Upper lobe of left lung (tissue), 6 donors: ENCODE measurements around the gene CEACAM1. TPM values are rescaled to one million over a fixed set of nuclear protein-coding genes. Genes with fewer than 3 reads are reported as not detected.

ENCODE experiments used
- ATAC-seq, 2 donors: fragments of 200-7000 bp; cut with Tn5 transposase; one replicate each; pipeline ENCODE4 v1.9.1; 2022; ENCODE audit warnings: mild to moderate bottlenecking in 2 of 2, moderate library complexity in 2 of 2; ENCODE audit not compliant: low FRiP score in 2 of 2
- DNase-seq, 2 donors: peaks; one replicate each; pipeline ENCODE4 v3.0.0-alpha.2; 2019 to 2020
- H3K27ac ChIP-seq, 4 donors: fragments of 200-600 bp; sonication (generic); one replicate each; pipeline ENCODE4 v1.5.1; 2016 to 2019
- H3K27me3 ChIP-seq, 4 donors: fragments of 200-600 bp; sonication (generic); one replicate each; pipeline ENCODE4 v1.5.1; 2017 to 2019
- H3K36me3 ChIP-seq, 4 donors: fragments of 200-600 bp; sonication (generic); one replicate each; pipeline ENCODE4 v1.5.1; 2016 to 2019
- H3K4me1 ChIP-seq, 4 donors: fragments of 200-600 bp; sonication (generic); one replicate each; pipeline ENCODE4 v1.5.1; 2018 to 2019
- H3K4me3 ChIP-seq, 4 donors: fragments of 200-600 bp; sonication (generic); one replicate each; pipeline ENCODE4 v1.5.1; 2017 to 2019; ENCODE audit warnings: mild to moderate bottlenecking in 2 of 4, moderate library complexity in 1 of 4
- H3K9me3 ChIP-seq, 4 donors: fragments of 200-600 bp; sonication (generic); one replicate each; pipeline ENCODE4 v1.5.1; 2018 to 2019
- EP300 ChIP-seq, 4 donors: sonication (generic); formaldehyde crosslinking; IDR thresholded peaks; one replicate each; pipeline ENCODE4 v1.5.1; 2017; ENCODE audit warnings: antibody characterized with exemption in 4 of 4, control low read depth in 2 of 4
- POLR2A ChIP-seq, 4 donors: fragments of 450-650 bp; IDR thresholded peaks; one replicate each; pipeline ENCODE4 v1.5.1; 2016 to 2017; ENCODE audit warnings: antibody characterized with exemption in 4 of 4, mild to moderate bottlenecking in 2 of 4
- POLR2AphosphoS5 ChIP-seq, 2 donors: sonication (generic); formaldehyde crosslinking; IDR thresholded peaks; one replicate each; pipeline ENCODE4 v1.5.1; 2017; ENCODE audit warnings: antibody characterized with exemption in 2 of 2
- WGBS, 2 donors: methylation state at CpG; one replicate each; pipeline ENCODE4 v1.1.5; 2017 to 2018; 5-methylcytosine and 5-hydroxymethylcytosine counted together
- total RNA-seq, 6 donors: library from RNA; depleted of rRNA in 4 of 6; stranded (reverse); fragments of >200 nt in 4 of 6; gene quantifications; one replicate each; pipeline versions ENCODE4 v1.1.0 to v1.2.1, GENCODE V29; 2016 to 2021
- TF ChIP-seq, protein P1 (sequence below), 6 experiments: fragments of 450-650 bp in 4 of 6; fragments of 200-600 bp in 2 of 6; sonication (generic) in 2 of 6; IDR thresholded peaks; one replicate each; pipeline ENCODE4 v1.5.1; 2016 to 2019; ENCODE audit warnings: antibody characterized with exemption in 6 of 6
- donor health status: DM: no; HTN: no; CAD: no; lungs with moderate emphysema.
- donor health status: DM: no; HTN: yes; CAD: no; lungs with severe emphysema.

CEACAM1 gene
- total RNA-seq = 10 to 100 TPM in 1 of 6 donors, 1 to 10 TPM in 5; 7.3 to 11.9 (median 9.2) TPM

GRCh38 chr19:42528354-42529247 lies at the start of gene CEACAM1:
CEACAM1 (minus strand) TSS chr19:42528481; CDS start chr19:42528374, 107 bp downstream.
- Histone ChIP-seq H3K4me1 (peaks cover 18 to 23% (median 20%) of the 10 kb centered on the region in 4 donors), H3K4me3 (peak within 1 kb of the TSS in 3 of 4 donors; percentile 28 to 44 (median 37)), H3K27me3 (no peaks in the 10 kb centered on the region), H3K36me3 (no peaks in the 10 kb centered on the region), H3K9me3 (no peaks in the 10 kb centered on the region), H3K27ac (peak within 1 kb of the TSS; percentile 57 to 89 (median 76))
- DNase-seq = peak in 1 of 2 donors; percentile 80
- 35 to 43% methylated on average over 7 of the region's 7 CpGs for WGBS, 2 donors
- peak in 1 of 4 donors; percentile 54 for TF ChIP-seq POLR2A (IDR thresholded peaks at IDR 0.05)
- TF ChIP-seq, protein P1, sequence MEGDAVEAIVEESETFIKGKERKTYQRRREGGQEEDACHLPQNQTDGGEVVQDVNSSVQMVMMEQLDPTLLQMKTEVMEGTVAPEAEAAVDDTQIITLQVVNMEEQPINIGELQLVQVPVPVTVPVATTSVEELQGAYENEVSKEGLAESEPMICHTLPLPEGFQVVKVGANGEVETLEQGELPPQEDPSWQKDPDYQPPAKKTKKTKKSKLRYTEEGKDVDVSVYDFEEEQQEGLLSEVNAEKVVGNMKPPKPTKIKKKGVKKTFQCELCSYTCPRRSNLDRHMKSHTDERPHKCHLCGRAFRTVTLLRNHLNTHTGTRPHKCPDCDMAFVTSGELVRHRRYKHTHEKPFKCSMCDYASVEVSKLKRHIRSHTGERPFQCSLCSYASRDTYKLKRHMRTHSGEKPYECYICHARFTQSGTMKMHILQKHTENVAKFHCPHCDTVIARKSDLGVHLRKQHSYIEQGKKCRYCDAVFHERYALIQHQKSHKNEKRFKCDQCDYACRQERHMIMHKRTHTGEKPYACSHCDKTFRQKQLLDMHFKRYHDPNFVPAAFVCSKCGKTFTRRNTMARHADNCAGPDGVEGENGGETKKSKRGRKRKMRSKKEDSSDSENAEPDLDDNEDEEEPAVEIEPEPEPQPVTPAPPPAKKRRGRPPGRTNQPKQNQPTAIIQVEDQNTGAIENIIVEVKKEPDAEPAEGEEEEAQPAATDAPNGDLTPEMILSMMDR (IDR thresholded peaks at IDR 0.05) = no peak
- peak in 1 of 2 donors; percentile 59 for TF ChIP-seq POLR2AphosphoS5 (IDR thresholded peaks at IDR 0.05)
- no peak for TF ChIP-seq EP300 (IDR thresholded peaks at IDR 0.05)
- ATAC-seq = peak; percentile 51 to 77

DNA sequence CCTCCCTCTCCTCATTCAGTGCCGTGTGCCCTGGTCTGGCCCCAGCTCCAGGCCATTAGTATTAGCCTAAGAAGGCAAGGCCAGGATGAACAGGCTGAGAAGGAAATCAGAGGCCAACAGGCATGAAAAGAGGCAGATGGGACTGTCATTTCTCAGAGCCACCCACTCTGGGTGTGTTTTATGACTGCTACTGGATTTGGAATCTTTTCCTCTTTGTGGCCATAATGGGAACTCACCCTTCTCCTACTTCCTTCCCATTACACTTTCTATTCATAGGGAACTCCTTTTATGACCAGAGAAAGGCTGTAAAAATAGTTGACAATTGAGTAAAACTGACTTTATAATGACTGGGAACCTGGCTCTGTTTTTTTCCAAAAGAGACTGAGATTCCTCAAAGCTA lies 48.7 kb upstream of the CEACAM1 start:
- Histone ChIP-seq H3K4me3 (no peak overlapping the region), H3K27ac (no peak overlapping the region), H3K4me1 (no peaks in the 10 kb centered on the region), H3K9me3 (no peaks in the 10 kb centered on the region), H3K27me3 (no peaks in the 10 kb centered on the region), H3K36me3 (no peaks in the 10 kb centered on the region)
- TF ChIP-seq, protein P1 (IDR thresholded peaks at IDR 0.05) = no peak
- no peak for TF ChIP-seq POLR2AphosphoS5 (IDR thresholded peaks at IDR 0.05)
- TF ChIP-seq EP300 (IDR thresholded peaks at IDR 0.05) = no peak
- TF ChIP-seq POLR2A (IDR thresholded peaks at IDR 0.05) = no peak
- no peak for ATAC-seq
- DNase-seq = no peak
- WGBS, 2 donors = 59 to 86% methylated on average over 1 of the region's 1 CpG

DNA sequence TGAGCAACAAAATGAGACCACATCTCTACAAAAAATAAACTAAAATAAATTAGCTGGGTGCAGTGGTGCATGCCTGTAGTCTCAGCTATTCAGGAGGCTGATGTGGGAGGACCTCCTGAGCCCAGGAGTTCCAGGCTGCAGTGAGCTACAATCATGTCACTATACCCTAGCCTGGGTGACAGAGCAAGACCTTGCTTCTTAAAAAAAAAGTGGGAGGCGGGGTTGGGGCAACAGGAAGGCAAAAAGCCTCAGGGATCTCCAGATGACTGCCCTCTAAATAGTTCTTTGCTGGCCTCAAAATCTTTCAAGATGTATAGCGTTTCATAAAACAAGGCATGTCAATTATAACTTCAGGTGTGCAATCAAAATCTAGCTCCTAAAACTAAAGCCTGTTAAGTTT lies 48.0 kb upstream of the CEACAM1 start:
- H3K9me3 ChIP-seq = no peaks in the 10 kb centered on the region
- H3K36me3 ChIP-seq = no peaks in the 10 kb centered on the region
- no peak overlapping the region for H3K27ac ChIP-seq
- WGBS, 2 donors = 81 to 82% methylated on average over 2 of the region's 2 CpGs
- no peaks in the 10 kb centered on the region for H3K4me1 ChIP-seq
- no peak for TF ChIP-seq POLR2AphosphoS5 (IDR thresholded peaks at IDR 0.05)
- no peak for TF ChIP-seq POLR2A (IDR thresholded peaks at IDR 0.05)
- TF ChIP-seq, protein P1 (IDR thresholded peaks at IDR 0.05) = no peak
- no peak for TF ChIP-seq EP300 (IDR thresholded peaks at IDR 0.05)
- DNase-seq (no peak), ATAC-seq (no peak)
- H3K27me3 ChIP-seq = no peaks in the 10 kb centered on the region
- no peak overlapping the region for H3K4me3 ChIP-seq

- DNase-seq (no peak), ATAC-seq (no peak)
- Histone ChIP-seq H3K27me3 (no peaks in the 10 kb centered on the region), H3K27ac (no peak overlapping the region), H3K4me3 (no peak overlapping the region), H3K36me3 (no peaks in the 10 kb centered on the region), H3K9me3 (no peaks in the 10 kb centered on the region), H3K4me1 (no peaks in the 10 kb centered on the region)
- TF ChIP-seq, protein P1 (IDR thresholded peaks at IDR 0.05) = no peak
- TF ChIP-seq POLR2A (IDR thresholded peaks at IDR 0.05) (no peak), EP300 (IDR thresholded peaks at IDR 0.05) (no peak), POLR2AphosphoS5 (IDR thresholded peaks at IDR 0.05) (no peak)
- 46 to 52% methylated on average over 1 of the region's 1 CpG for WGBS, 2 donors
Measured at GRCh38 chr19:42573642-42574041, 45.4 kb upstream of the CEACAM1 start.
